ENCODE measurements around the gene NUSAP1.
"Not testable (repeated sequence)": the region's sequence is repeated elsewhere in the genome, so short reads cannot be mapped to it uniquely, and the experiment has no call there.

Gene NUSAP1

DNA sequence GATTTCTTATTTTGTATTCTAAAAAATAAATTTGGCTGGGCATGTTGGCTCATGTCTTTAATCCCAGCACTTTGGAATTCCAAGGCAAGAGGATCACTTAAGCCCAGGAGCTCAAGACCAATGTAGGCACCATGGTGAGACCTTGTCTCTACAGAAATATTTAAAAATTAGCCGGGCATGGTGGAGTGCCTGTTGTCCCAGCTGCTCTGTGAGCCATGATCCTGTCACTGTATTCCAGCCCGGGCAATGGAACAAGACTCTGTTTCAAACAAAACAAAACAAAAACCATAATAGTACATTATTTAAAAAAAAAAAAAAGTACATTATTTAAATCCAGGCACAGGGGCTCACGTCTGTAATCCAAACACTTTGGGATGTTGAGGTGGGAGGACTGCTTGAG lies 78.8 kb downstream of the NUSAP1 start:
- no peak for DNase-seq (ENCODE audit: low spot score)

DNA sequence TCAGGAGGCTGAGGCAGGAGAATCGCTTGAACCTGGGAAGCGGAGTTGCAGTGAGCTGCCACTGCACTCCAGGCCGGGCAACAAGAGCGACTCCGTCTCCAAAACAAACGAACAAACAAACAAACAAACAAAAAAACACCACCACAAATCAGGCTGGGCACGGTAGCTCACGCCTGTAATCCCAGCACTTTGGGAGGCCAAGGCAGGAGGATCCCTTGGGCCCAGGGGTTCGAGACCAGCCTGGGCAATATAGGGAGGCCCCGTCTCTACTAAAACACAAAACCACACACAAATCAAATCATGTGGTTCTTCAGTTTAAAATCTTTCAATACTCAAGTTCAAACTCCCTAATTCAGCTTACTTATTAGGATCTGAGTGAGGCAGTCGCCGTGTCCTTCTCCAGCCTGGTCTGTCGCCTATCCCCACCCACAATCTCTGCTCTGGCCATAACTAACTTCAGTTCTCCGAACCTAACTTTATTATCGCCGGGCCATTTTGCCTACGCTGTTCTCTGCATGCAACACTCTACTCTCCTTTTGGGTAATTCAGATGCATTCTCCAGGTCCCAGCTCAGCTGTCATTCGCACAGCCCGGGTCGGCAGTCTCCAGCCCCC lies 83.6 kb downstream of the NUSAP1 start:
- no peak for DNase-seq (ENCODE audit: low spot score)

DNA sequence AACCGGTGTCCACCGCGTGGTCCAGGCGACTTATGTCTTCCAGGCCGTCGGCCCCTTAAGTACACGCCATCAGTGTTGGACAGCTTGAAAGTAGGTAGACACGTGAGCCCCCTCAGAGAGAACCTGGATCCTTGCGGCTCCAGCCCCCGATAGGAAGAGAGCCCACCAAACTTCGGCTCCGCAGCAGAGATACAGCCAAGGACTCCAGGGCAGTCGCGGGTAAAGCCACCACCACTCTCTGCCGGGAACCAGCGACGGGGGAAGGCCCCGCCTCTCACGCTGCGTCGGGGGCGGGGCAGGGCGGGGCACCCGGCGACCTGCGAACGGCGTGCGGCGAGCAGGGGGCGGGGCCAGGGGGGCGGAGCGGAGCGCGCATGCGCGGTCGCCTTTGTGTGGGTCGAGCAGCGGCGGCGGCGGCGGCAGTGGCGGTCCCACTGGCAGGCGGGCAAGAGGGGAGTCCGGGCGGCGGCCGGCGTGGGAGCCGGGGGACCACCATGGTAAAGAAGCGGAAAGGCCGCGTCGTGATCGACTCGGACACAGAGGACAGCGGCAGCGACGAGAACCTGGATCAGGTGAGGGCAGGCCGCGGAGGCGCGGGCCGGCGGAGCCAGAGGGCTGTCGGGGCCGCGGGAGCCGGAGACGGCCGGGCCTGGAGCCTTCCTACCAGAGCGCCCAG lies 84.2 kb downstream of the NUSAP1 start, which contains the start of gene RTF1:
Gene RTF1 (plus strand): TSS at position 354 of the 676 bp plus-strand sequence. CDS start 21 bp downstream, at position 375.
- DNase-seq (ENCODE audit: low spot score) = peak; percentile 99

DNA sequence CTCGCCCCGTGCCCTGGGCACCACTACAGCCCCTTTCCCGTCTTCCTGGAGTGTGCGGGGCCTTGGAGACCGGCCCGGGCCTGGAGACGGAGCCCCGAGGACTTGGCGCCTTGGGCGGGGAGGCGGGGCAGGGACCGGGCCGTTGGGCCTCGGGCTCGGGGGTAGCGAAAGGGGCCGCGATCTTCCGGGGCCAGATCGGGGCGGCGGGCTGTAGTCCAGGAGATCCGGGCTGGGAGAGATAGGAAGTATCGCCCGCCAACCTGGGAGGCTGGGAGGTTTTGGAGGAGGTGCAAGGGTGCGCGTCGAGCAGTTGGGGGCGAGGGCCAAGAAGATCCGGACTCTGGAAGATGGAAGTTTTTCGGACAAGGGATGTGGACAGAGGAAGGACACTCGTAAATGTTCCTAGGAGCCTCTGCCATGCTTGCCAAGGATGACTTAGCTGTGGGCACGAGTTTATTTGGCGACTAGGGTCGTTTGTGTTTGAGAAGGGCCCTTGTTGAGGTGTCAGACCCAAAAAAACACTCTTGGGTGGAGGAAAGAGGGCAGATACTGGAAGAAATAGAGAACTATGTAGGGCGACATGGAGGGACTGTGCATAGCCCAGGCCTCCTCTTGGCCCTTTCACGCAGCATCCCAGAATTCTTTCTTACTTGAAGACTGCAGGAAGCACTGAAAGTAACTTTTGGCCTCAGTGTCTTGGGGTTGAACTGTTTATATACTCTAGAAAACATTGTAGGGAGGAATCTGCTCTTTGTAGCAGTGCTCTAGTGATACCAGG lies 84.9 kb downstream of the NUSAP1 start:
- DNase-seq (ENCODE audit: low spot score) = no peak

DNA sequence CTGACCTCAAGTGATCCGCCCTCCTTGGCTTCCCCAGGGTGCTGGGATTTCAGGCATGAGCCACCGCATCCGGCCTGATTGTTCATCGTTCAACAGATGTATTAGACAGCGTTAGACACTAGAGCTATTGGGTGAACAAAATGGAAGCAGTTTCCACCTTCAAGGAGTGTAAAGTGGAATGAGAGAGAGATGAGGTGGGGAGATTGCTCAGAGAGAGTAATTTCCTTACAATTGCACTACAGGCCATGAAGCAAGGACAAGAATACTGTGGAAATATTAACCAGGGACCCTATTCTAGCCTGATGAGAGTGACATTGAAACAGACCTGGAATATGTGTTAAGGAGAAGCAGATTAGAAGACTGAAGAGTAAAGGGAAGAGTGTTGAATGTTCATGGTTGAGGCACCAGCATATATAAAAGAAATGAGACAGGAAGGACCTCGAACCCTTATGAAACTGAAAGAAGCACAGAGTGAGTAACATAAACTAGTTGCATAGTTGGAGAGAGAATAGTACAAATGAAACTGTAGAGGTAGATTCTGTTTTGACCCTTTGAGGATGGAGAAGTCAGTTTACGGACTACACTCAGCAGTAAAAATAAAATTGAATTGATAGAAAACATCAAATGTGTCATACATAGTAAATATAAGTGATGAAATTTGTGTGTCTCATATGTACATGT lies 91.4 kb downstream of the NUSAP1 start:
- DNase-seq (ENCODE audit: low spot score) = no peak

DNA sequence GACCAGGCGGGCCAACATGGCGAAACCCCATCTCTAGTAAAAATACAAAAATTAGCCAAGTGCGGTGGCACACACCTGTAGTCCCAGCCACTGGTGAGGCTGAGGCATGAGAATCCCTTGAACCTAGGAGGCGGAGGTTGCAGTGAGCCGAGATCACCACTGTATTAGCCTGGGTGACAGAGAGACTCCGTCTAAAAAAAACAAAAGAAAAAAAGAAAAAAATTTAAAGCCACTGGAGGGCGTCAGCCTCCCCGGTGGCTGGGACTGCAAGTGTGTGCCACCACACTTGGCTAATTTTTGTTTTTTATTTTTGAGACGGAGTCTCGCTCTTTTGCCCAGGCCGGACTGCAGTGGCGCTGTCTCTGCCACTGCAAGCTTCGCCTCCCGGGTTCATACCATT lies 92.1 kb downstream of the NUSAP1 start:
- DNase-seq (ENCODE audit: low spot score) = no peak

DNA sequence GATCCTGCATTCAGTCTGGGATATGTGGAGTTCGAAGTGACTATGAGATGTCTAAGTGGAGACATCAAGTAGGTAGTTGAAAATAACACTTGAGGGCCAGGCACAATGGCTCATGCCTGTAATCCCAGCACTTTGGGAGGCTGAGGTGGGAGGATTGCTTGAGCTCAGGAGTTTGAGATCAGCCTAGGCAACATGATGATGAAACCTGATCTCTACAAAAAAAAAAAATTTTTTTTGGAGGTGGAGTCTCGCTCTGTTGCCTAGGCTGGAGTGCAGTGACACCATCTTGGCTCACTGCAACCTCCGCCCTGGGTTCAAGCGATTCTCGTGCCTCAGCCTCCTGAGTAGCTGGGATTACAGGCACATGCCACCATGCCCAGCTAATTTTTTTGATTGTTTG lies 93.2 kb downstream of the NUSAP1 start:
- not testable (repeated sequence) for DNase-seq (ENCODE audit: low spot score)

DNA sequence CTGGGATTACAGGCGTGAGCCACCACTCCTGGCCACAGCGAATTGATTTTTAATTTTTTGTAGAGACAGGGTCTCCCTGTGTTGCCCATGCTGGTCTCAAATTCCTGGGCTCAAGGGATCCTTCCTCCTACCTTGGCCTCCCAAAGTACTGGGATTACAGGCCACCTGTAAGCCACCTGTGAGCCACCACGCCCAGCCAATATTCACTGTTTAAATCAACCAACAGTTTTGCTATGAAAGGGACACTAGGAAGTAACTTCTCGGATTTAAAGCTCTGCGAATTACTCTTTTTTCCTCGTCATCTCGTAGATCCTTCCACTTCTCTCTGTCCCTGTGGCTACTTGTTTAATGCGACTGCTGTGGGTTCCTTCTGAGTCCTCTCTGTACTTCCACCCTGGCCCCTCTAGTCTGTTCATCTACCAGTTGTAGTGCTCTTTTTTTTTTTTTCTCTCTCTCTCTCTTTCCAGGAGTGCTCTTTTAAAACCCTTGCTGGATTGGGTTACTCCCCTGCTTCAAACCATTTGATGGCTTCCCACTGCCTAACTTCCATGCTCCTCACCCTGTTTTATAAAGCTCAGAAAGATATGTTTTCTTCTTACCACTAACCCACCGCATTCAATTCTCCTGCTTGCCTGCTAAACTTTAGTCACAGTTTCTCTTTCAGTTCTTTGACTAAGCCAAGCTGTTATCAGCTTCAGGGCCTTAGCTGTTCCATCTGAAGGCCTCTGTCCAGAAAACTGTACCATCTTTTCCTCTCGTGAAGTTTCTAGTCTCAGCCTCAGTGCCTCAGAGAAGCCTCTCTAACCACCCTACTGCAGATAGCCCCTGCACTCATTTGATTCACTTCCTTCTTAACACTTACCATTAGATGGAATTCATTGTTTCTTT lies 96.6 kb downstream of the NUSAP1 start:
- no peak for DNase-seq (ENCODE audit: low spot score)
